HG03354 (cell line): Measurements from ENCODE around the gene ACOT12.
"Not testable (repeated sequence)": the region's sequence is repeated elsewhere in the genome, so short reads cannot be mapped to it uniquely, and the experiment has no call there.

Experiments used
- ATAC-seq: cut with Tn5 transposase; IDR thresholded peaks from one replicate; pipeline ENCODE4 v1.9.1; 2021; ENCODE audit warnings: mild to moderate bottlenecking; ENCODE audit not compliant: unreplicated experiment, poor library complexity, severe bottlenecking

Gene ACOT12

GRCh38 chr5:81303563-81303962 is 90.4 kb downstream of the ACOT12 start:
- no peak for ATAC-seq

- ATAC-seq: no peak
Observed at GRCh38 chr5:81302596-81302995, 91.3 kb downstream of the ACOT12 start.

GRCh38 chr5:81301271-81302015 is 92.5 kb downstream of the ACOT12 start, which contains the start of gene ZCCHC9:
ZCCHC9 (plus strand) TSS chr5:81301587; CDS start chr5:81304758, 3,171 bp downstream.
- ATAC-seq: peak; percentile 98

GRCh38 chr5:81300921-81301270 is 93.0 kb downstream of the ACOT12 start:
- ATAC-seq: no peak

GRCh38 chr5:81297531-81297930 is 96.4 kb downstream of the ACOT12 start:
- ATAC-seq: no peak

GRCh38 chr5:81294021-81294420 is 99.9 kb downstream of the ACOT12 start:
- ATAC-seq: not testable (repeated sequence)

GRCh38 chr5:81292130-81292529 is 101.8 kb downstream of the ACOT12 start:
- no peak for ATAC-seq

GRCh38 chr5:81290146-81290545 is 103.8 kb downstream of the ACOT12 start:
- no peak for ATAC-seq

GRCh38 chr5:81288021-81288433 is 105.9 kb downstream of the ACOT12 start:
- no peak for ATAC-seq

- ATAC-seq: no peak
Observed at GRCh38 chr5:81286059-81286617, 107.8 kb downstream of the ACOT12 start.

GRCh38 chr5:81283976-81284375 is 110.0 kb downstream of the ACOT12 start:
- ATAC-seq: no peak
